PFSK-1 (cell line): ENCODE measurements around the gene CDKN3.

Experiments
- FOXP2 ChIP-seq: optimal IDR thresholded peaks from 2 replicates; pipeline ENCODE3; 2011; ENCODE audit warnings: borderline replicate concordance, control low read depth, inconsistent platforms; ENCODE audit not compliant: insufficient read depth; ENCODE audit errors: extremely low read length, extremely low read depth
- POLR2AphosphoS5 ChIP-seq: IDR thresholded peaks from 2 replicates; pipeline ENCODE4 v1.6.1; 2012; ENCODE audit warnings: low read depth, mild to moderate bottlenecking, control low read depth, low read length, moderate library complexity
- REST ChIP-seq, 2 experiments: IDR thresholded peaks; 2 replicates each; pipeline versions ENCODE4 v1.6.1 to v1.8.0; 2011 to 2012; ENCODE audit warnings: low read depth in 2 of 2, low read length in 2 of 2, control low read depth in 1 of 2, inconsistent platforms in 1 of 2, mild to moderate bottlenecking in 1 of 2, moderate library complexity in 1 of 2; ENCODE audit not compliant: insufficient read depth in 1 of 2
- SIN3A ChIP-seq: IDR thresholded peaks from 2 replicates; pipeline ENCODE4 v1.6.1; 2012; ENCODE audit warnings: mild to moderate bottlenecking, low read length, moderate library complexity, borderline replicate concordance; ENCODE audit not compliant: insufficient read depth
- TAF1 ChIP-seq: IDR thresholded peaks from 2 replicates; pipeline ENCODE4 v1.6.1; 2012; ENCODE audit warnings: low read length, control low read depth, borderline replicate concordance; ENCODE audit not compliant: insufficient read depth

- TF ChIP-seq REST (IDR thresholded peaks at IDR 0.05; ENCODE audit: insufficient read depth in 1 of 2, low read depth in 2 of 2, low read length in 2 of 2): no peak
- TF ChIP-seq POLR2AphosphoS5: no peak
- TF ChIP-seq TAF1: no peak
- no peak for TF ChIP-seq SIN3A
- TF ChIP-seq FOXP2: no peak
Measured at GRCh38 chr14:54366736-54367735, 29.8 kb upstream of the CDKN3 start.
